ENCODE results near the gene C1orf105. TPM values are rescaled to one million over a fixed set of nuclear protein-coding genes. Genes with fewer than 3 reads are reported as not detected.

C1orf105 gene
- total and polyA plus RNA-seq, 2 experiments from 2014 or later, result not detected

GRCh38 chr1:172477216-172477615 is 56.7 kb downstream of the C1orf105 start:
- Mint-ChIP-seq H3K36me3 (ENCODE audit: low read depth) (no peaks in the 10 kb centered on the region), H3K4me1 (peaks cover 7% of the 10 kb centered on the region), H3K27me3 (ENCODE audit: insufficient read depth, low read depth, poor library complexity) (peaks cover 3% of the 10 kb centered on the region), H3K4me3 (no peak overlapping the region), H3K27ac (no peak overlapping the region), H3K9me3 (no peaks in the 10 kb centered on the region)
- H3K9me2 ChIP-seq (ENCODE audit: insufficient read depth), result no peaks in the 10 kb centered on the region
- DNase-seq (ENCODE audit: low spot score), result no peak
- TF ChIP-seq, protein P1, sequence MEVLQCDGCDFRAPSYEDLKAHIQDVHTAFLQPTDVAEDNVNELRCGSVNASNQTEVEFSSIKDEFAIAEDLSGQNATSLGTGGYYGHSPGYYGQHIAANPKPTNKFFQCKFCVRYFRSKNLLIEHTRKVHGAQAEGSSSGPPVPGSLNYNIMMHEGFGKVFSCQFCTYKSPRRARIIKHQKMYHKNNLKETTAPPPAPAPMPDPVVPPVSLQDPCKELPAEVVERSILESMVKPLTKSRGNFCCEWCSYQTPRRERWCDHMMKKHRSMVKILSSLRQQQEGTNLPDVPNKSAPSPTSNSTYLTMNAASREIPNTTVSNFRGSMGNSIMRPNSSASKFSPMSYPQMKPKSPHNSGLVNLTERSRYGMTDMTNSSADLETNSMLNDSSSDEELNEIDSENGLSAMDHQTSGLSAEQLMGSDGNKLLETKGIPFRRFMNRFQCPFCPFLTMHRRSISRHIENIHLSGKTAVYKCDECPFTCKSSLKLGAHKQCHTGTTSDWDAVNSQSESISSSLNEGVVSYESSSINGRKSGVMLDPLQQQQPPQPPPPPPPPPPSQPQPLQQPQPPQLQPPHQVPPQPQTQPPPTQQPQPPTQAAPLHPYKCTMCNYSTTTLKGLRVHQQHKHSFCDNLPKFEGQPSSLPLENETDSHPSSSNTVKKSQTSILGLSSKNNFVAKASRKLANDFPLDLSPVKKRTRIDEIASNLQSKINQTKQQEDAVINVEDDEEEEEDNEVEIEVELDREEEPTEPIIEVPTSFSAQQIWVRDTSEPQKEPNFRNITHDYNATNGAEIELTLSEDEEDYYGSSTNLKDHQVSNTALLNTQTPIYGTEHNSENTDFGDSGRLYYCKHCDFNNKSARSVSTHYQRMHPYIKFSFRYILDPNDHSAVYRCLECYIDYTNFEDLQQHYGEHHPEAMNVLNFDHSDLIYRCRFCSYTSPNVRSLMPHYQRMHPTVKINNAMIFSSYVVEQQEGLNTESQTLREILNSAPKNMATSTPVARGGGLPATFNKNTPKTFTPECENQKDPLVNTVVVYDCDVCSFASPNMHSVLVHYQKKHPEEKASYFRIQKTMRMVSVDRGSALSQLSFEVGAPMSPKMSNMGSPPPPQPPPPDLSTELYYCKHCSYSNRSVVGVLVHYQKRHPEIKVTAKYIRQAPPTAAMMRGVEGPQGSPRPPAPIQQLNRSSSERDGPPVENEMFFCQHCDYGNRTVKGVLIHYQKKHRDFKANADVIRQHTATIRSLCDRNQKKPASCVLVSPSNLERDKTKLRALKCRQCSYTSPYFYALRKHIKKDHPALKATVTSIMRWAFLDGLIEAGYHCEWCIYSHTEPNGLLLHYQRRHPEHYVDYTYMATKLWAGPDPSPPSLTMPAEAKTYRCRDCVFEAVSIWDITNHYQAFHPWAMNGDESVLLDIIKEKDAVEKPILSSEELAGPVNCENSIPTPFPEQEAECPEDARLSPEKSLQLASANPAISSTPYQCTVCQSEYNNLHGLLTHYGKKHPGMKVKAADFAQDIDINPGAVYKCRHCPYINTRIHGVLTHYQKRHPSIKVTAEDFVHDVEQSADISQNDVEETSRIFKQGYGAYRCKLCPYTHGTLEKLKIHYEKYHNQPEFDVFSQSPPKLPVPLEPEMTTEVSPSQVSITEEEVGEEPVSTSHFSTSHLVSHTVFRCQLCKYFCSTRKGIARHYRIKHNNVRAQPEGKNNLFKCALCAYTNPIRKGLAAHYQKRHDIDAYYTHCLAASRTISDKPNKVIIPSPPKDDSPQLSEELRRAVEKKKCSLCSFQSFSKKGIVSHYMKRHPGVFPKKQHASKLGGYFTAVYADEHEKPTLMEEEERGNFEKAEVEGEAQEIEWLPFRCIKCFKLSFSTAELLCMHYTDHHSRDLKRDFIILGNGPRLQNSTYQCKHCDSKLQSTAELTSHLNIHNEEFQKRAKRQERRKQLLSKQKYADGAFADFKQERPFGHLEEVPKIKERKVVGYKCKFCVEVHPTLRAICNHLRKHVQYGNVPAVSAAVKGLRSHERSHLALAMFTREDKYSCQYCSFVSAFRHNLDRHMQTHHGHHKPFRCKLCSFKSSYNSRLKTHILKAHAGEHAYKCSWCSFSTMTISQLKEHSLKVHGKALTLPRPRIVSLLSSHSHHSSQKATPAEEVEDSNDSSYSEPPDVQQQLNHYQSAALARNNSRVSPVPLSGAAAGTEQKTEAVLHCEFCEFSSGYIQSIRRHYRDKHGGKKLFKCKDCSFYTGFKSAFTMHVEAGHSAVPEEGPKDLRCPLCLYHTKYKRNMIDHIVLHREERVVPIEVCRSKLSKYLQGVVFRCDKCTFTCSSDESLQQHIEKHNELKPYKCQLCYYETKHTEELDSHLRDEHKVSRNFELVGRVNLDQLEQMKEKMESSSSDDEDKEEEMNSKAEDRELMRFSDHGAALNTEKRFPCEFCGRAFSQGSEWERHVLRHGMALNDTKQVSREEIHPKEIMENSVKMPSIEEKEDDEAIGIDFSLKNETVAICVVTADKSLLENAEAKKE (CRISPR knock-in tag; IDR thresholded peaks at IDR 0.05), result no peak
- TF ChIP-seq ZNF331 (CRISPR knock-in tag; IDR thresholded peaks at IDR 0.05; ENCODE audit: low read depth) (no peak), ZNF114 (CRISPR knock-in tag; IDR thresholded peaks at IDR 0.05) (no peak), STAT1 (IDR thresholded peaks at IDR 0.05; ENCODE audit: unreplicated experiment) (no peak), POLR2AphosphoS5 (IDR thresholded peaks at IDR 0.05; ENCODE audit: low read depth) (no peak), EZH2phosphoT487 (IDR thresholded peaks at IDR 0.05; ENCODE audit: unreplicated experiment) (no peak), EZH2 (IDR thresholded peaks at IDR 0.05; ENCODE audit: low read depth, unreplicated experiment) (no peak), NANOG (IDR thresholded peaks at IDR 0.05; ENCODE audit: borderline replicate concordance) (no peak)
- TF ChIP-seq, protein P2, sequence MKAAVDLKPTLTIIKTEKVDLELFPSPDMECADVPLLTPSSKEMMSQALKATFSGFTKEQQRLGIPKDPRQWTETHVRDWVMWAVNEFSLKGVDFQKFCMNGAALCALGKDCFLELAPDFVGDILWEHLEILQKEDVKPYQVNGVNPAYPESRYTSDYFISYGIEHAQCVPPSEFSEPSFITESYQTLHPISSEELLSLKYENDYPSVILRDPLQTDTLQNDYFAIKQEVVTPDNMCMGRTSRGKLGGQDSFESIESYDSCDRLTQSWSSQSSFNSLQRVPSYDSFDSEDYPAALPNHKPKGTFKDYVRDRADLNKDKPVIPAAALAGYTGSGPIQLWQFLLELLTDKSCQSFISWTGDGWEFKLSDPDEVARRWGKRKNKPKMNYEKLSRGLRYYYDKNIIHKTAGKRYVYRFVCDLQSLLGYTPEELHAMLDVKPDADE (IDR thresholded peaks at IDR 0.05), result no peak
- no peaks in the 10 kb centered on the region for H4K20me1 ChIP-seq (replicated peaks; ENCODE audit: insufficient read depth)
- no peaks in the 10 kb centered on the region for H3K36me3 ChIP-seq (ENCODE audit: insufficient read depth)
- H3K79me2 ChIP-seq (replicated peaks; ENCODE audit: insufficient read depth), result no peaks in the 10 kb centered on the region
- no peaks in the 10 kb centered on the region; the same call in 1 of the 2 replicates for H3K4me1 ChIP-seq (ENCODE audit: insufficient read depth)
- no peaks in the 10 kb centered on the region for H3F3A ChIP-seq (replicated peaks; ENCODE audit: low read depth)
- no peak overlapping the region for H3K4me3 ChIP-seq
- peak overlapping the region; percentile 76; the same call in 1 of the 2 replicates for H2AFZ ChIP-seq
- no peak for ATAC-seq
- H3K4me2 ChIP-seq, result no peak overlapping the region
- H3K27ac ChIP-seq (ENCODE audit: low read depth), result no peak overlapping the region
- H3K27me3 ChIP-seq (ENCODE audit: insufficient read depth), result no peaks in the 10 kb centered on the region
